ENCODE results near the gene CORO1A. TPM values are rescaled to one million over a fixed set of nuclear protein-coding genes. Genes with fewer than 3 reads are reported as not detected.

Gene CORO1A
- total RNA-seq, 1 experiment from 2014 or later = 3.7 TPM

DNA sequence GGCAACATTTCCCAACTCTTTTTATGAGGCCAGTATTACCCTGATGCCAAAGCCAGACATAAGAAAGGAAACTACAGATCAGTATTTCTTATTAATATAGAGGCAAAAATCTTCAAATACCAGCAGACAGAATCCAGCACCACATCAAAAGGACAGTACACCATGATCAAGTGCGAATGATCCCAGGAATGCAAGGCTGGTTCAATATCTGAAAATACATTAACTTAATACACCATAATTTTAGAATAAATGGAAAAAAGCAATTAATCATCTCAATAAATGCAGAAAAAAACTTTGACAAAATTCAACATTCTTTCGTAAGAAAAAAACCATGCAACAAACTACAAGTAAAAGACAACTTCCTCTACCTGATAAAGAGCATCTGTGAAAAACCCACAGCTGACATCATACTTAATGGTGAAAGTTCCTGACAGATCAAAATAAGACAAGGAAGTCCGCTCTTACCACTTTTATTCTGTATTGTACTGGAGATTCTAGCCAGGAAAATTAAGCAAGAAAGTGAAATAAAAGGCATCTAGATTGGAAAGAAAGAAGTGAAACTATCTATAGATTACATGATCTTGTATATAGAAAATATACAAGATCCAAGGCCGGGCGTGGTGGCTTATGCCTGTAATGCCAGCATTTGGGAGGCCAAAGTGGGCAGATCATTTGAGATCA lies 34.0 kb upstream of the CORO1A start:
- H3K27me3 ChIP-seq (ENCODE audit: control insufficient read depth, insufficient read depth, low read length) = no peaks in the 10 kb centered on the region
- no peak overlapping the region for H3K27ac ChIP-seq (ENCODE audit: low read length)
- H3K36me3 ChIP-seq (ENCODE audit: control insufficient read depth, insufficient read depth, low read length) = no peaks in the 10 kb centered on the region
- in situ Hi-C loops (cut with HindIII; ENCODE audit: low pct_unique_long_range_greater_than_20kb, low sequenced_read_pairs) (no loop called here), intact Hi-C loops (cut with micrococcal nuclease; ENCODE audit: unreplicated experiment) (no loop called here)
- POLR2A ChIA-PET = no interaction called here
- TF ChIP-seq, protein P1, sequence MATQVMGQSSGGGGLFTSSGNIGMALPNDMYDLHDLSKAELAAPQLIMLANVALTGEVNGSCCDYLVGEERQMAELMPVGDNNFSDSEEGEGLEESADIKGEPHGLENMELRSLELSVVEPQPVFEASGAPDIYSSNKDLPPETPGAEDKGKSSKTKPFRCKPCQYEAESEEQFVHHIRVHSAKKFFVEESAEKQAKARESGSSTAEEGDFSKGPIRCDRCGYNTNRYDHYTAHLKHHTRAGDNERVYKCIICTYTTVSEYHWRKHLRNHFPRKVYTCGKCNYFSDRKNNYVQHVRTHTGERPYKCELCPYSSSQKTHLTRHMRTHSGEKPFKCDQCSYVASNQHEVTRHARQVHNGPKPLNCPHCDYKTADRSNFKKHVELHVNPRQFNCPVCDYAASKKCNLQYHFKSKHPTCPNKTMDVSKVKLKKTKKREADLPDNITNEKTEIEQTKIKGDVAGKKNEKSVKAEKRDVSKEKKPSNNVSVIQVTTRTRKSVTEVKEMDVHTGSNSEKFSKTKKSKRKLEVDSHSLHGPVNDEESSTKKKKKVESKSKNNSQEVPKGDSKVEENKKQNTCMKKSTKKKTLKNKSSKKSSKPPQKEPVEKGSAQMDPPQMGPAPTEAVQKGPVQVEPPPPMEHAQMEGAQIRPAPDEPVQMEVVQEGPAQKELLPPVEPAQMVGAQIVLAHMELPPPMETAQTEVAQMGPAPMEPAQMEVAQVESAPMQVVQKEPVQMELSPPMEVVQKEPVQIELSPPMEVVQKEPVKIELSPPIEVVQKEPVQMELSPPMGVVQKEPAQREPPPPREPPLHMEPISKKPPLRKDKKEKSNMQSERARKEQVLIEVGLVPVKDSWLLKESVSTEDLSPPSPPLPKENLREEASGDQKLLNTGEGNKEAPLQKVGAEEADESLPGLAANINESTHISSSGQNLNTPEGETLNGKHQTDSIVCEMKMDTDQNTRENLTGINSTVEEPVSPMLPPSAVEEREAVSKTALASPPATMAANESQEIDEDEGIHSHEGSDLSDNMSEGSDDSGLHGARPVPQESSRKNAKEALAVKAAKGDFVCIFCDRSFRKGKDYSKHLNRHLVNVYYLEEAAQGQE (IDR thresholded peaks at IDR 0.05; ENCODE audit: insufficient read depth in 1 of 2, low read depth in 2 of 2, low read length in 1 of 2) = no peak
- no peak for TF ChIP-seq SIN3A (IDR thresholded peaks at IDR 0.05; ENCODE audit: borderline replicate concordance, insufficient read depth, low read depth, low read length)
- TF ChIP-seq TCF7L2 (IDR thresholded peaks at IDR 0.05; ENCODE audit: low read depth, low read length) = no peak
- no peak for TF ChIP-seq POLR2AphosphoS5 (IDR thresholded peaks at IDR 0.05; ENCODE audit: low read depth, low read length)
- TF ChIP-seq, protein P2, sequence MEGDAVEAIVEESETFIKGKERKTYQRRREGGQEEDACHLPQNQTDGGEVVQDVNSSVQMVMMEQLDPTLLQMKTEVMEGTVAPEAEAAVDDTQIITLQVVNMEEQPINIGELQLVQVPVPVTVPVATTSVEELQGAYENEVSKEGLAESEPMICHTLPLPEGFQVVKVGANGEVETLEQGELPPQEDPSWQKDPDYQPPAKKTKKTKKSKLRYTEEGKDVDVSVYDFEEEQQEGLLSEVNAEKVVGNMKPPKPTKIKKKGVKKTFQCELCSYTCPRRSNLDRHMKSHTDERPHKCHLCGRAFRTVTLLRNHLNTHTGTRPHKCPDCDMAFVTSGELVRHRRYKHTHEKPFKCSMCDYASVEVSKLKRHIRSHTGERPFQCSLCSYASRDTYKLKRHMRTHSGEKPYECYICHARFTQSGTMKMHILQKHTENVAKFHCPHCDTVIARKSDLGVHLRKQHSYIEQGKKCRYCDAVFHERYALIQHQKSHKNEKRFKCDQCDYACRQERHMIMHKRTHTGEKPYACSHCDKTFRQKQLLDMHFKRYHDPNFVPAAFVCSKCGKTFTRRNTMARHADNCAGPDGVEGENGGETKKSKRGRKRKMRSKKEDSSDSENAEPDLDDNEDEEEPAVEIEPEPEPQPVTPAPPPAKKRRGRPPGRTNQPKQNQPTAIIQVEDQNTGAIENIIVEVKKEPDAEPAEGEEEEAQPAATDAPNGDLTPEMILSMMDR (IDR thresholded peaks at IDR 0.05) = no peak
- no peak for DNase-seq (ENCODE audit: low read depth, low spot score)
- no peak overlapping the region for H3K4me3 ChIP-seq (ENCODE audit: low read depth in 2 of 2, low read length in 2 of 2)
- BruUV-seq (replicated peaks) = no TSS peak
- CTCF ChIA-PET = no interaction called here
- ATAC-seq = no peak
- no peaks in the 10 kb centered on the region for H3K4me1 ChIP-seq (ENCODE audit: control insufficient read depth, insufficient read depth, low read length)
- peaks cover 5% of the 10 kb centered on the region; the same call in 1 of the 2 replicates for H3K9me3 ChIP-seq (ENCODE audit: control insufficient read depth, insufficient read depth, low read depth, low read length)

DNA sequence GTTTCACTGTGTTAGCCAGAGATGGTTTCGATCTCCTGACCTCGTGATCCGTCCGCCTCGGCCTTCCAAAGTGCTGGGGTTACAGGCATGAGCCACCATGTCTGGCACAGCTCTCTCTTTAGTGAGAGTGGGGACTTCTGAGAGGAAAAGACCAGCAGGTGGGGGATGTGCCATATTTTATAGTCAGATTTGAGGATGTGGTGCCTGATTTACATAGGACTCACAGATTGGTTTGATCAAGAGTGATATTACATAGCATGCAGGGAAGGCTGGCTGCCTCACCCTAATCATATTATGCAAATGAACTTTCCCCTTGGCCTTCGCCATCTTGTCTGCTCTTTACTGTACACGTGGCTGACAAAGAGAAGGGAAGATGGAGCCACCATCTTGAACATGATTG lies 32.3 kb upstream of the CORO1A start:
- BruUV-seq (replicated peaks) = no TSS peak

More for the DNA sequence above, 32.3 kb upstream of the CORO1A start:
- intact Hi-C loops (cut with micrococcal nuclease; ENCODE audit: unreplicated experiment) (no loop called here), in situ Hi-C loops (cut with HindIII; ENCODE audit: low pct_unique_long_range_greater_than_20kb, low sequenced_read_pairs) (no loop called here)
- no peaks in the 10 kb centered on the region for H3K36me3 ChIP-seq (ENCODE audit: control insufficient read depth, insufficient read depth, low read length)
- peaks cover 5% of the 10 kb centered on the region; the same call in 1 of the 2 replicates for H3K9me3 ChIP-seq (ENCODE audit: control insufficient read depth, insufficient read depth, low read depth, low read length)
- no peaks in the 10 kb centered on the region for H3K4me1 ChIP-seq (ENCODE audit: control insufficient read depth, insufficient read depth, low read length)
- H3K27ac ChIP-seq (ENCODE audit: low read length) = no peak overlapping the region
- no peak for ATAC-seq
- TF ChIP-seq TCF7L2 (IDR thresholded peaks at IDR 0.05; ENCODE audit: low read depth, low read length) = no peak
- TF ChIP-seq, protein P1 (IDR thresholded peaks at IDR 0.05; ENCODE audit: insufficient read depth in 1 of 2, low read depth in 2 of 2, low read length in 1 of 2) = no peak
- TF ChIP-seq, protein P2 (IDR thresholded peaks at IDR 0.05) = no peak
- TF ChIP-seq POLR2AphosphoS5 (IDR thresholded peaks at IDR 0.05; ENCODE audit: low read depth, low read length) = no peak
- ChIA-PET CTCF (interaction anchor here (0.8 kb wide), 1 partner anchor 59 kb away, joined by 3 read pairs; the partner anchor contains the start of gene TBX6), POLR2A (no interaction called here)
- no peaks in the 10 kb centered on the region for H3K27me3 ChIP-seq (ENCODE audit: control insufficient read depth, insufficient read depth, low read length)
- DNase-seq (ENCODE audit: low read depth, low spot score) = no peak
- H3K4me3 ChIP-seq (ENCODE audit: low read depth in 2 of 2, low read length in 2 of 2) = no peak overlapping the region
